ENCODE results near the gene UNC13B.

UNC13B gene

GRCh38 chr9:35294556-35294955 is 132.7 kb downstream of the UNC13B start:
- no peaks in the 10 kb centered on the region for H3K27me3 ChIP-seq (ENCODE audit: insufficient read depth, low read length)
- H3K36me3 ChIP-seq (ENCODE audit: insufficient read depth, low read length): no peaks in the 10 kb centered on the region
- H3K27ac ChIP-seq (ENCODE audit: low read depth, low read length): no peak overlapping the region
- H3K4me1 ChIP-seq (ENCODE audit: control insufficient read depth, insufficient read depth, low read length, unreplicated experiment): no peaks in the 10 kb centered on the region
- no peaks in the 10 kb centered on the region for H3K79me2 ChIP-seq (ENCODE audit: control insufficient read depth, insufficient read depth, low read length, unreplicated experiment)
- H2AFZ ChIP-seq (ENCODE audit: low read length, unreplicated experiment): no peak overlapping the region
- no peak overlapping the region for H3K4me3 ChIP-seq (ENCODE audit: low read depth, low read length)

GRCh38 chr9:35295369-35296036 is 133.7 kb downstream of the UNC13B start:
- Histone ChIP-seq H2AFZ (ENCODE audit: low read length, unreplicated experiment) (no peak overlapping the region), H3K79me2 (ENCODE audit: control insufficient read depth, insufficient read depth, low read length, unreplicated experiment) (no peaks in the 10 kb centered on the region), H3K4me1 (ENCODE audit: control insufficient read depth, insufficient read depth, low read length, unreplicated experiment) (no peaks in the 10 kb centered on the region), H3K27me3 (ENCODE audit: insufficient read depth, low read length) (no peaks in the 10 kb centered on the region), H3K36me3 (ENCODE audit: insufficient read depth, low read length) (no peaks in the 10 kb centered on the region), H3K4me3 (ENCODE audit: low read depth, low read length) (no peak overlapping the region), H3K27ac (ENCODE audit: low read depth, low read length) (no peak overlapping the region)

- Histone ChIP-seq H3K79me2 (ENCODE audit: control insufficient read depth, insufficient read depth, low read length, unreplicated experiment) (no peaks in the 10 kb centered on the region), H2AFZ (ENCODE audit: low read length, unreplicated experiment) (no peak overlapping the region)
Measured at GRCh38 chr9:35303567-35303966, 141.8 kb downstream of the UNC13B start.

GRCh38 chr9:35306283-35306682 is 144.5 kb downstream of the UNC13B start:
- H3K27ac ChIP-seq (ENCODE audit: low read depth, low read length): no peak overlapping the region
- peaks cover 33% of the 10 kb centered on the region; the same call in 1 of the 2 replicates for H3K27me3 ChIP-seq (ENCODE audit: insufficient read depth, low read length)
- no peaks in the 10 kb centered on the region for H3K79me2 ChIP-seq (ENCODE audit: control insufficient read depth, insufficient read depth, low read length, unreplicated experiment)
- H3K36me3 ChIP-seq (ENCODE audit: insufficient read depth, low read length): no peaks in the 10 kb centered on the region
- H3K4me1 ChIP-seq (ENCODE audit: control insufficient read depth, insufficient read depth, low read length, unreplicated experiment): no peaks in the 10 kb centered on the region
- H2AFZ ChIP-seq (ENCODE audit: low read length, unreplicated experiment): no peak overlapping the region
- H3K4me3 ChIP-seq (ENCODE audit: low read depth, low read length): no peak overlapping the region

More at GRCh38 chr9:35303567-35303966, 141.8 kb downstream of the UNC13B start:
- Histone ChIP-seq H3K27ac (ENCODE audit: low read depth, low read length) (no peak overlapping the region), H3K27me3 (ENCODE audit: insufficient read depth, low read length) (peaks cover 33% of the 10 kb centered on the region; the same call in 1 of the 2 replicates), H3K36me3 (ENCODE audit: insufficient read depth, low read length) (no peaks in the 10 kb centered on the region), H3K4me3 (ENCODE audit: low read depth, low read length) (no peak overlapping the region), H3K4me1 (ENCODE audit: control insufficient read depth, insufficient read depth, low read length, unreplicated experiment) (no peaks in the 10 kb centered on the region)

- peaks cover 24% of the 10 kb centered on the region; the same call in 1 of the 2 replicates for H3K27me3 ChIP-seq (ENCODE audit: insufficient read depth, low read length)
Measured at GRCh38 chr9:35308316-35308715, 146.5 kb downstream of the UNC13B start.

GRCh38 chr9:35311891-35312639 is 150.3 kb downstream of the UNC13B start:
- no peak overlapping the region for H3K4me3 ChIP-seq (ENCODE audit: low read depth, low read length)
- H3K79me2 ChIP-seq (ENCODE audit: control insufficient read depth, insufficient read depth, low read length, unreplicated experiment): no peaks in the 10 kb centered on the region
- H3K4me1 ChIP-seq (ENCODE audit: control insufficient read depth, insufficient read depth, low read length, unreplicated experiment): no peaks in the 10 kb centered on the region
- H2AFZ ChIP-seq (ENCODE audit: low read length, unreplicated experiment): no peak overlapping the region
- H3K36me3 ChIP-seq (ENCODE audit: insufficient read depth, low read length): no peaks in the 10 kb centered on the region
- H3K27ac ChIP-seq (ENCODE audit: low read depth, low read length): no peak overlapping the region
- 0 out of 2 replicates have a peak, but pooled peaks cover 7% of the 10 kb centered on the region for H3K27me3 ChIP-seq (ENCODE audit: insufficient read depth, low read length)

More at GRCh38 chr9:35308316-35308715, 146.5 kb downstream of the UNC13B start:
- Histone ChIP-seq H3K4me3 (ENCODE audit: low read depth, low read length) (no peak overlapping the region), H2AFZ (ENCODE audit: low read length, unreplicated experiment) (no peak overlapping the region), H3K79me2 (ENCODE audit: control insufficient read depth, insufficient read depth, low read length, unreplicated experiment) (no peaks in the 10 kb centered on the region), H3K36me3 (ENCODE audit: insufficient read depth, low read length) (no peaks in the 10 kb centered on the region), H3K27ac (ENCODE audit: low read depth, low read length) (no peak overlapping the region), H3K4me1 (ENCODE audit: control insufficient read depth, insufficient read depth, low read length, unreplicated experiment) (no peaks in the 10 kb centered on the region)

GRCh38 chr9:35313460-35313859 is 151.7 kb downstream of the UNC13B start:
- H2AFZ ChIP-seq (ENCODE audit: low read length, unreplicated experiment): no peak overlapping the region

GRCh38 chr9:35313916-35314315 is 152.1 kb downstream of the UNC13B start:
- Histone ChIP-seq H3K79me2 (ENCODE audit: control insufficient read depth, insufficient read depth, low read length, unreplicated experiment) (no peaks in the 10 kb centered on the region), H3K27ac (ENCODE audit: low read depth, low read length) (no peak overlapping the region), H3K36me3 (ENCODE audit: insufficient read depth, low read length) (no peaks in the 10 kb centered on the region), H3K27me3 (ENCODE audit: insufficient read depth, low read length) (no peaks in the 10 kb centered on the region), H3K4me1 (ENCODE audit: control insufficient read depth, insufficient read depth, low read length, unreplicated experiment) (no peaks in the 10 kb centered on the region), H2AFZ (ENCODE audit: low read length, unreplicated experiment) (no peak overlapping the region), H3K4me3 (ENCODE audit: low read depth, low read length) (no peak overlapping the region)

More at GRCh38 chr9:35313460-35313859, 151.7 kb downstream of the UNC13B start:
- no peaks in the 10 kb centered on the region for H3K4me1 ChIP-seq (ENCODE audit: control insufficient read depth, insufficient read depth, low read length, unreplicated experiment)
- H3K27me3 ChIP-seq (ENCODE audit: insufficient read depth, low read length): no peaks in the 10 kb centered on the region
- no peaks in the 10 kb centered on the region for H3K36me3 ChIP-seq (ENCODE audit: insufficient read depth, low read length)
- no peak overlapping the region for H3K27ac ChIP-seq (ENCODE audit: low read depth, low read length)
- H3K79me2 ChIP-seq (ENCODE audit: control insufficient read depth, insufficient read depth, low read length, unreplicated experiment): no peaks in the 10 kb centered on the region
- no peak overlapping the region for H3K4me3 ChIP-seq (ENCODE audit: low read depth, low read length)

GRCh38 chr9:35318741-35319140 is 156.9 kb downstream of the UNC13B start:
- Histone ChIP-seq H3K4me1 (ENCODE audit: control insufficient read depth, insufficient read depth, low read length, unreplicated experiment) (no peaks in the 10 kb centered on the region), H3K4me3 (ENCODE audit: low read depth, low read length) (no peak overlapping the region), H2AFZ (ENCODE audit: low read length, unreplicated experiment) (no peak overlapping the region), H3K27me3 (ENCODE audit: insufficient read depth, low read length) (no peaks in the 10 kb centered on the region), H3K79me2 (ENCODE audit: control insufficient read depth, insufficient read depth, low read length, unreplicated experiment) (no peaks in the 10 kb centered on the region), H3K27ac (ENCODE audit: low read depth, low read length) (no peak overlapping the region), H3K36me3 (ENCODE audit: insufficient read depth, low read length) (no peaks in the 10 kb centered on the region)

- Histone ChIP-seq H3K79me2 (ENCODE audit: control insufficient read depth, insufficient read depth, low read length, unreplicated experiment) (no peaks in the 10 kb centered on the region), H3K4me1 (ENCODE audit: control insufficient read depth, insufficient read depth, low read length, unreplicated experiment) (no peaks in the 10 kb centered on the region), H2AFZ (ENCODE audit: low read length, unreplicated experiment) (no peak overlapping the region), H3K27ac (ENCODE audit: low read depth, low read length) (no peak overlapping the region), H3K4me3 (ENCODE audit: low read depth, low read length) (no peak overlapping the region), H3K27me3 (ENCODE audit: insufficient read depth, low read length) (no peaks in the 10 kb centered on the region), H3K36me3 (ENCODE audit: insufficient read depth, low read length) (no peaks in the 10 kb centered on the region)
Measured at GRCh38 chr9:35322075-35322885, 160.5 kb downstream of the UNC13B start.

All from ACC112 (cell line).